NCI-H128 (cell line): ENCODE results near the gene EPHX1.
"Not testable (repeated sequence)": the region's sequence is repeated elsewhere in the genome, so short reads cannot be mapped to it uniquely, and the experiment has no call there.

Experiments used
- DNase-seq: peaks from one replicate; lab custom pipeline; 2025; ENCODE audit not compliant: unreplicated experiment; lab: John Stamatoyannopoulos, UW

The EPHX1 gene

DNA sequence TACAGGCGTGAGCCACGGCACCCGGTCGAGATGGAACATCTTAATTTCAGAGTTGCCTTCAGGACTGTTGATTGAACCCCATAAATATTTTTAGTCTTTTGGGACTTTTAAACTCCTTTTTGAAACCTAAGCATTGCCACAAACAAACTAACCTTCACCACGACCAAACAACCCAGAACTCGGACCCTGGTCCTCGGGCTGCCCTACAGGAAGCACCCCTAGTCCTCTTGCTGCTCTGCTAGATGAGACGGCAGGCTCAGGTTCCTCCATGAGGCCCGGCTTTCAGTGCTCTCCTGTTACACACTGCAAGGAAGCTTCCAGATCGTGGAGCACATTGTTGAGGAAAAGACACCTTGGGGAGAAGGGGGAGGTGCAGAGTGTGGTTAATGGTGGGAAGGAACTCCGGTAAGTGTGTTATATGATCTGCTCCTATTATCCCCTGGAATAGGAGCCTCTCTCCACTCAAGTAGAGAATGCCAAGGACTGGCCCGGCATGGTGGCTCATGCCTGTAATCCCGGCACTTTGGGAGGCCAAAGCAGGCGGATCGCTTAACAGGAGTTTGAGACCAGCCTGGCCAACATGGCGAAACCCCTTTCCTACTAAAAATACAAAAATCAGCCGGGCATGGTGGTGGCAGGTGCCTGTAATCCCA, 5.7 kb downstream of the EPHX1 start:
- peak; percentile 54 for DNase-seq

DNA sequence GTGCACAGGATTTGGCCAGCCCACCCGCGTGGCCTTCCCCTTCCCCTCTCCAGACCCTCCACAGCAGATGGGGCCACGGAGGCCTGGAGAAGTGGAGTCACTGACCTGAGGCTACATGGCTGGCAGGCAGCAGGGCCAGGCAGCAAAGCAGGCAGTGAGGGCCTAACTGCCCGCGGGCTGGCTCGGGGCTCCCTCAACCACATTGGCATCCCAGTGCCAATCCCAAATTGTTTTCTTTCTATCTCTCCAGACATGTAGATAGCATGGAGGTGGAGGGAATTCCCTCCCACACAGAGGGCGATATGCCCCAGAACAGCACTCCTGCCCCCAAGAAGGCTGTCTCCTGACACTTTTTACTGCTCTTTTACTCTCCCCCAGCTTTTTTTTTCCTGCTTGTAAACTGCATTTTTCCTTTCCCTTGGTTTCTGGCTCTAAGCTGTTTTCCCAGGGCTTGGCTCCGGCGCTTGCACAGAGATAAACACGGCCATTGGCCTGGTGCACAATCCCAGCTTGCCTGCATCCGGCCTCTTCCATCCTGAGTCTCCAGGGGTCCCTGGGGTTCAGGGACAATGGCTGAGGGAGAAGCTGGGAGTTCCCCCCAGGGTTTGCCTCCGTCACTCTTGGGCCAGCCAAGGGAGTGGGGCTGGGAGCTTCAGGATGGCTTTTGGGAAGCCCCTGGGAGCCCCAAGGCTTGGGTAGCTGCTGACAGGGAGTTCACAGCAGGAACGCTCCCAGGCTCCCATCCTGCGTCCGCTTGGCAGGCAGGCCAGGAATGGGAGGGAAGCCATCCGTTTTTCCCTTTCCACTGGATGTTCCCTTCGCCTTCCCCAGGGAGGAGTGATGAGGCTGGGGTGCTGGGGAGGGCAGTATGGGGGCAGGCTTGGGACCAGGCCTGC, 7.0 kb downstream of the EPHX1 start:
- DNase-seq, result no peak

DNA sequence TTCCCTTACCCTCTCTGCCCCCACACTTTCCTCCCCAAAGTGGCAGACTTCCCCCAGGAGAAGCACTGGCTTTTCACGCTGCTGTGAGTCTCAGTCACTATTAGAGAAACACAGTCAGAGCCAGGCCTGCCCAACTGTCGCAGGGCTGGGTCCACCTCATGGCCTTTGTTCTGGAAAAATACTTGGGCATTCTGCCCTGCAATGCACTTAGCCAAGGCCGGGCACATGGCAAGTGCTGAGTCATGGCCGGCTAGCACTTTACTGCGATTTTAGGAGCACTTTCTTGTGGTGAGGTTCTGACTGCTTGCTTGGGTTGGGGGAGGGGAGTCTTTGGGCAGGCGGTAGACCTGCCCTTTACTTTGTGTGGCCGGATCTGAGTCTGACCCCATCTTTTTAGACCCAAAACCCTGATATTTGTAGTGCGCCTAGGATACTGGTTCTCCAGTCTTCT, 7.7 kb downstream of the EPHX1 start:
- no peak for DNase-seq

DNA sequence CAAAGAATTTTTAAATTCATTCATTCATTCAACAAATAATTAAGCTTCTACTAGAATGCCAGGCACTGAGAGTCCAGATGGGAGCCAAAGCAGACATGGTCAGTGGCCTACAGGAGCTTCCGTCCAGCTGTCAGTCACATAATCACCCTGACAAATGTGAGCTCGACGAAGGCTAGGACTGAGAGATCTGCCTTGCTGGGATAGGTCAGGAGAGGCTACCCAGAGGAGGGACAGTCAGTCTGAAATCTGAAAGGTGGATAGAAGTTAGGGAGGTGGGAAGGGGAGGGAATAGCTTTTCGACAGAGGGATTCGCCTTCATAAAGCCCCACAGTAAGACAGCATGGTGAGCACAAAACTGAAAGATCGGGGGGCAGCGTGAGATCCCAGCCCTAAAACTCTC, 8.3 kb downstream of the EPHX1 start:
- DNase-seq, result no peak

DNA sequence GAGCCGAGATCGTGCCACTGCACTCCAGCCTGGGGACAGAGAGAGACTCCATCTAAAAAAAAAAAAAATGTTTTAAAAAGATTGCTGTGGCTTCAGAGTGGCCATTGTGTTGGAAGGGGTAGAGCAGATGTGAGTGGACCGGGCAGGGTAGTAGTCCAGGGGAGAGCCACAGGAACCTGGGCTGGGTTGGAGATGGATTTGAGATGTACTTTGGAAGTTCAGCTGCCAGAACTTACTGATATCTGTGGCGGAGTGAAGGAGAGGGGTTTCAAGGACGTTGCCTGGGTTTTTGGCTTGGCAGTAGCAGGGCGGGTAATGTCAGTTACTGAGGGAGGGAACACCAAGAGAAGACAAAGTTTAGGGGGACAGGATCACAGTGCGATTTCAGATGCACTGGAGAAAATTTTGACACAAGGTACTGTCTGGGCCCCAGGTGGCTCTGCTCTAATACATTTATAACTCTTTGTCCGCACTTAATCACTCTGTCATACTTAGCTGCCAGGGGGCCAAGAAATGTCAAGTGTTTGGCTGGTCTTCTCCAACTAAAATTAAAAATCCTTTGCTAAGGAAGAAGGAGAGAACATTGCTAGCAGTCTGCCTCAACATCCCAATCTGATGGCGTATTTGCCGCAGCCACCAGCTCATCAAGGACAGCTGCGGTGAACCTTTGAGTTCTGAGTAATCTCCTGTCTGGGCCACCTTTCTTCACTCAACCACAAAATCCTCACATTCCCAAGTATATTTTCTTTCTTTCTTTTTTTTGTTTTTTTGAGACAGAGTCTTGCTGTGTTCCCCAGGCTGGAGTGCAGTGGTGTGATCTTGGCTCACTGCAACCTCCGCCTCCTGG, 9.6 kb downstream of the EPHX1 start:
- no peak for DNase-seq

DNA sequence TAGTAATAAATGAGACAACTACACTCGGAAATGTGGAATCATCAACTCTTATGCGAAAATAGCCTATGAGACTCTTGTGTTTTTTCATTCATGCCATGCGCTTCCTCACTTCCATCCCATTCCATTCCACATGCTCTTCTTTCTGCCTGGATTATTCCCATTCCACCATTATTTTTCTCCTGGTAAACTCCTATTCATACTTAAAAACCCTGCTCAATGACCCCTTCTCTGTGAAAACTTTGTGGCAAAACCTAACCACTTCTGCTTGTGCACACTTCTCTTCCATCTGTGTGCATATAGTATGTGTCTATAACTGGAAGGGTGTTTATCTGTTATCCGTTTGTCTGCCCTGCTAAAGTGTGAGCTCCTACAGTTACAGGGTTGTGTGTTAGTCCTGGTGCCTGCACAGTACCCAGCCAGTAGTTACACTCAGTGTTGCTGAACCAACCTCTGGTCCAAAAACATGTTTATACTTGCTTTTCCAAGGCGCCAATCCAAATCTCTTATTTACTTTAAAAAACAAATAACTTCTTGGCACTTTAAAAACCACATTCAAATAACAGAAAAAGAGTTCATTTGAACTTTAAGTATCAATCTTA, 10.7 kb downstream of the EPHX1 start:
- DNase-seq, result no peak

DNA sequence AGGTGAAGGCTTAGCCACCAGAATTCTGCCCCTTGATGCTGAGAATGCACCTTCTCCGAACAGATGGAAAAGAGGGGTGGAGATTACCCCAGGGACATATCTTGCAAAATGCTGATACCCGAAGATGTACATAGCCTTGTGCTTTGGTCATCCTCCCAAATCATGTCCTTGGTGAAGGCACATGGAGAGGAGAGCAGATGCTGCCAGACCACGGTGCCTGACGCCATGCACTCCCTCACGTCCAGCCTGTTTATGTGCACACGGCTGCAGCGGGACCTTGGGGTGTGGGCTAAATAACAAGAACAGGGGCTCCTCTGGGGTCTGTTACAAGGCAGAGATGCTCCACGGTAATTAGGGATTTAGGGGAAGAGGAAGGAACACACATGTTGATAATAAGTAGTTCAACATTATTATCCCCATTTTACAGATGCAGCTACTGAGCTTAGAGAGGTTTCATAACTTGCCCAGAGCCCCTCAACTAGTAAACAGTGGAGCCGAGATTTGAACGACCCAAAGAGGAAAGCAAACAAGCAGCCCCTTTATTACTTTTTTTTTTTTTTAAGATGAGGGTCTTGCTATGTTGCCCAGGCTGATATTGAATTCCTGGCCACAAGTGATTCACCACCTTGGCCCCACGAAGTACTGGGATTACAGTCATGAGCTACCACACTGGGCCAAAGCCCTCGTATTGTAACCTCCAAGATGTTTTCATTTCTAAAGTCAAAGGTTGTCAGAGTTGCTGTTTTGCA, 12.9 kb downstream of the EPHX1 start:
- DNase-seq, result no peak

DNA sequence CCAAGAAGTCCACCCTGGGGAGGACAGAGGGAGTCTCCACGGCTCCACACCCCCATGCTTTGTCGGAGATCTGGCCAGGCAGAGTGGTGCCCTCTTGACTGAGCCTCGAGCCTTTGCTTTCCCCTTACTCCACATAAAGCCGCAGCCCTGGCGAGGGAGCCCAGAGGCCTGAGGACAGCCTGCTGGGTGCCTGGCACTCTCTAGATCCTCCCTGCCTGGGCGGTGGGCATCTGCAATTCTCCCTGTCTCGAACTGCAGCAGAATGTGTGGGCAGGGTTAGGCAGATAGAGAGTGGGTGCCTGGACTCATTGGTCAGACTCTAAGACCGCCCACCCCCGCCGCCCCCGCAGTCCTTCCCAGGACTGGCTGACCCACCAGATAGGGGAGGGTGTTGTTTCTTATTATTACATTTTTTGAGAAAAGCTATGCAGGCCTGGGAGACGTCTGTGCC, 13.9 kb downstream of the EPHX1 start:
- DNase-seq, result no peak

DNA sequence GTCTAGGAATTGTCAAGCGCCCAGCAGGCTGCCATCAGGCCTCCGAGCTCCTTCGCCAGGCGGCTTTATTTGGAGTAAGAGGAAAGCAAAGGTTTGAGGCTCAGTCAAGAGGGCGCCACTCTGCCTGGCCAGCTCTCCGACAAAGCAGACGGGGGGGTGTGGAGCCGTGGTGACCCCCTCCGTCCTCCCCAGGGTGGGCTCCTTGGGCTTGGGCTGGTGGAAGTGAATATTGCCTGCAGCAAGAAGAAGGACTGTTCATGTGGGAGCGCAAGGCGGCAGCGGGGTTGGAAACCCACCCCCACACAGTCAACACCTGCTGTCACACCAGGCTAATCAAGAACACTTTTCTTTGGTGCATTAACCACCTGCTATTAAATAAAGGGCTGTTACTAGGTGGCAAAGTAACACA, 14.6 kb downstream of the EPHX1 start:
- peak; percentile 76 for DNase-seq

DNA sequence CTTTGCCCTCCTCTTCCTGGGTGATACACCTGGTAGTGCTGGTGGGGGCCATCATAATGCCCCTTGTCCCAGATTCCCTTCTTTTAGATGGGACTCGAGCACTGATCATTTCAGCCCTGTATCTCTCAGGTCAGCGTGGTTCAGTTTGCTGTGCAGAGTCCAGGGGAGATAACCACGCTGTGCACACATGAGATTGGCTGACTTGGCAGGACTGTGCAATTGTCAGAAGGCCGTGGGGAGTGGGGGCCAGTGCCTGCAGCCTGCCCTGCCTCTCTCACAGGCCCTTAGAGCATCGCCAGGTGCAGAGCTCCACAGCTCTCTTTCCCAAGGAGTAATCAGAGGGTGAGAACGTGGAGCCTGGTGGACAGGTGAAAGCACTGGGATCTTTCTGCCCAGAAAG, 15.2 kb downstream of the EPHX1 start:
- DNase-seq, result peak; percentile 58

DNA sequence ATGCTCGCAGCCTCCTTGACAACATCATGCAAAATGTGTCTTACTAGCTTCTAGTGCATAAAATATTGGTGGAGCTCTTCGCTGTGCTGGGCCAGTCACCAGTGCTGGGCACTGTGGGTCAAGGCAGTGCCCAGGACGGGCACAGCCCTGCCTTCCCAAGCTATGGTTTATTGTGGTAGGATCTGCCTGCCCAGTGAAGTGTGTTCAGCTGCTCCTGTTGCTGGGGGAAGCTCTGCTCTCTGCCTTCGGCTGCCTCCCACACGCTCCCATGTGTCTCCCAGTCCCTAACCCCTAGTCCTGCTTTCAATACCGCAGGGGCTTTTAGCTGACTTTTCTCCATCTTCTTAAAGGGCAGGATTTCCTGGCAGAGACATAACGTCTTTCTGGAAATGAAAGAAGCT, 15.7 kb downstream of the EPHX1 start:
- DNase-seq, result no peak

DNA sequence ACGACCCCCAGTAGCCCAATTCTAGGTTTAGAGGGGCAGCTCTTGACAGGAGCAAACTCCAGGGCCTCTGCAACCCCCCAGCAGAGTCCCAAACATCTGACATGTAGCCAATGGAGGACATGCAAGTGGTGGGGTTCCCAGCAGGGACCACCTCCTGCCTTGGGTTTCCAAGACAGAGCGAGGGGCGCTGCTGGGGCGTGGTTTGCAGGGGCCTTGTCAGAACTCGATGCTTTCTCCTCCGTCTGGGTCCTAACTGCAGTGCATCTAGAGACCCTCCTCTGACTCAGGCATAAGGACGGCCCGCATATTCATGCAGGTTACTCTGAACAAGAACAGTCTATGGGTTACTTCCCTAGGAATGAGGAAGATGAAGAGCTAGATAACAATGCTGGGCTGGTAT, 17.2 kb downstream of the EPHX1 start:
- no peak for DNase-seq

DNA sequence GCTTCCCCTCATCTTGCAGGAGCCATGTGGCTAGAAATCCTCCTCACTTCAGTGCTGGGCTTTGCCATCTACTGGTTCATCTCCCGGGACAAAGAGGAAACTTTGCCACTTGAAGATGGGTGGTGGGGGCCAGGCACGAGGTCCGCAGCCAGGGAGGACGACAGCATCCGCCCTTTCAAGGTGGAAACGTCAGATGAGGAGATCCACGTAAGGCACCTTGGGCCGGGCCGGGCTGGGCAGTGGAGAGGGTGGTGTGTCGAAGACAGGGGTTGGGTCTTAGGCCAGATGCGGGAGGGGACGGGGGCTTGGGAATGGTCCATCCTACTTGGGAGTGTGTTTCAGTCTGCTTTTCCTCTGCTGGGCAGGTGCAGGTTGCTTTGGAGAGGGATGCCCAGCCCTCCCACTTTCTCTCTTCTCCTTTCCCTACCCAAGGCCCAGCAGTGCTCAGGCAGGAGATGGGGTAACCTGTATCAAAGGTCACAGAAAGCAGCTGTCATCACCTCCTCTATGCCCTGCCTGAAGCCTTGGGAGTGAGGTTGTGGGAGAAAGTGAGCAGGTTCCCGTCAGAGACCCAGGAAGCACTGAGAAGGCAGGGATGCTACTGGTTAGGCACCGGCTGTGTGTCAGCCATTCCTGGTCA, 18.9 kb downstream of the EPHX1 start:
- DNase-seq, result no peak

DNA sequence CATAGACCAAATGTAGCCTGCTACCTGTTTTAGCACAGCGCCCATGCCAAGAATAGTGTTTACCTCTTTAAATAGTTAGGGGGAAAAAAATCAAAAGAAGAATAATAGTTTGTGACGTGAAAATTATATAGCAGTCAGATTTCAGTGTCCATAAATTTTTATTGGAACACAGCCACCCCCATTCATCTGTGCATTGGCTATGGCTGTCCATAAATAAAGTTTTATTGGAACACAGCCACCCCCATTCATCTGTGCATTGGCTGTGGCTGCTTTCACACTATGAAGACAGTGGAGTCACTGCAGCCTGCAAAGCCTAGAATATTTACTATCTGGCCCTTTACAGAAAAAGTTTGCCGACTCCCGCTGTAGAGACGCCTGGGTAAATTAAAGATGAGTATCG, 20.9 kb downstream of the EPHX1 start:
- no peak for DNase-seq

DNA sequence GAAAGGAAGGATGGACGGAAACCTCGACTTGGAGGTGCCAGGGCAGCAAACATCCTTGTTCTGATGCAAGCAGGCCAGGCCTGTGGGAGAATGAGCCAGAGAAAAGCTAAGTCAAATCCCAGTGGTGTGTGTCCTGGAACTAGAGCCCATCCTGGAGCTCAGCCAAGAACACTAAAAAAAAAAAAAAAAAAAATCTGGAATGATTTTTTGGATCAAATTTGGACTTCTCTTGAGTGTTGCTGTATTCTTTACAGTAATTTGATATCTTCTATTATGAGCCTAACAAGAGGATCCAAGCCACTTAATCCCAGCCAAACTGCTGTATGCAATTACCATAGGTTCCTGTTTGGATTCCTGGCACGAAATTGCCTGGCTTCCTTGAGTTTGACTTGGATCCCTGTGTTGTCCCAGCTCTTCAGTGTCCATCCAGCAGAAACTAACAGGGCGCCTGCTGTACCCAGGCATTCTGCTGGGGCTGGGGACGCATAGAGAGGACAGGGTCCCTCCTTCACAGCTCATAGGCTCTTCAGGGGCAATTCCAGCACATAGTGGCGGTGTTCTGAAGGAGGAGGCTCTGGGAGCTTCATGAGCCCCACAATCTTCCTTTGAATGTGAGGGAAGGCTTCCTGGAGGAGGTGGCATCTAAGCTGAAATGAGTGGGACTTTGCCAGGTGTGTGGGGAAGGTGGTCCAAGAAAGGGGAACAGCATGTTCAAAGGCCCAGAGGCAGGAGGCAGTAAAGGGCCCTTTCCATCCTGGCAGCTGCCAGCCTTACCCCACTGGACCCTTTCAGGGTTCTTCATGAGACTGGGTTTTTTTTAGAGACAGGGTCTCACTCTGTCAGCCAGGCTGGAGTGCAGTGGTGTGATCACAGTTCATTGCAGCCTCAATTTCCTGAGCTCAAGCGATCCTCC, 24.7 kb downstream of the EPHX1 start:
- DNase-seq, result peak; percentile 20

DNA sequence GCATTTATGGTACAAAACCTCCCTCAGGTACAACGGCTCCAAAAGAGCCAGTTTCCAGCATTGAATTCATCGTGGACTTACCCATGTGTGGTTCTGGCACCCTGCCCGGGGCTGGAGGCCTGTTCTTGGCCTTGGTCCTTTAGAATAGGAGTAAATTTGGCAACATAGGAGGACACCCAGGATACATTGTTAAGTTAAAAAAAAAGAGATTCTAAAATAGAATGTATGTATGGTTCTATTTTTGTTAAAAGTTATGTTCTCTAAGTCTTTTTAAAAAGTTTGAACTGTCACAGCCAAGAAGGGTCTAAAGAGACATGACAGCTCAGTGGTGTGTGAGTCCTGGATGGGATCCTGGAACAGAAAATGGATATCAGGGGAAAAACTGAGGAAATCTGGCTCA, 25.9 kb downstream of the EPHX1 start:
- DNase-seq, result no peak

DNA sequence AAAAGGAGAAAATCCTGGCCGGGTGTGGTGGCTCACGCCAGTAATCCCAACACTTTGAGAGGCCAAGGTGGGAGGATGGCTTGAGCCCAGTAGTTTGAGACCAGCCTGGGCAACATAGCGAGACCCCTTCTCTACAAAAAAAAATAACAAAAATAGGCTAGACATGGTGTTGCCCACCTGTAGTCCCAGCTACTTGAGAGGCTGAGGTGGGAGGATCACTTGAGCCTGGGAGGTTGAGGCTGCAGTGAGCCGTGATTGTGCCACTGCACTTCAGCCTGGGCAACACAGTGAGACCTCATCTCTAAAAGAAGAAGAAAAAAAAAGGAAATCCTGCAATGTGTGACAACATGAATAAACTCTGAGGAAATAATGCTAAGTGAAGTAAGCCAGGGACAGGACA, 26.4 kb downstream of the EPHX1 start:
- DNase-seq, result not testable (repeated sequence)

DNA sequence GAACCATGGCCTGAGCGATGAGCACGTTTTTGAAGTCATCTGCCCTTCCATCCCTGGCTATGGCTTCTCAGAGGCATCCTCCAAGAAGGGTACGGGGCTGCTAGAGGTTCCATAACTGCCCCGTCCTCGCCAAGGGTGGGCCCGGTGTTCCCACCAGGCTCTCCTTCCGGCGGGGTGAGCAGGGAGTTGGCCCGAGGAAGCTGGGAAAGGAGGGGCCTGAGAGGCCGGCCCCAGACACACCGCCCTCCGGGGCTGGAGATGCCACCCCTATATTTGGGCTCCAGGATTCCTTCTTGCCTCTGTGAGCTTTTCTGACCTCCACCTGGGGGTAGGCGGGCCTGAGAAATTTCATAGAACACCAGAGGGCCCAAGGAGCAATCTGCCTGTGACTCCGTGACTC, 28.9 kb downstream of the EPHX1 start:
- DNase-seq, result no peak

DNA sequence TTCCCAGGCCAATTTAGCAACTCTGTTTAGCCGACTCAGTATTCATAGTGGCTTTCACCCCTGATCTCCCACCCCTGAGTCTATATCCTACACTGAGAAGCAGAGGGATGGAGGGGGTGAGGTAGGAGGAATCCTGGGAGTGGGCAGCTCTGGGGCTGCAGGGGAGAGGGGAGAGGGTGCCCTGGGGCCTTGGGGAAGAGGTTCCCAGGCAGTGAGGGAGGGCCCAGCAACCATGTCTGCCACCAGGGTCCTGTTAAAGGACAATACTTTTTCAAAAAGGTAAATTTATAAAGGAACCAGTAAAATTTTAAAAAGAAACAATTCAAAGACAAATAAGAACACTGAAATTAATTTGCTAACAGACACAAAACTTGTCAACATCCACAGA, 30.3 kb downstream of the EPHX1 start:
- no peak for DNase-seq
